ENCODE results near the gene HMGCLL1. TPM values are rescaled to one million over a fixed set of nuclear protein-coding genes. Genes with fewer than 3 reads are reported as not detected.

The HMGCLL1 gene
- total RNA-seq, 1 donor from 2014 or later = 1.7 TPM

GRCh38 chr6:55518529-55519060 is 60.4 kb downstream of the HMGCLL1 start:
- TF ChIP-seq, protein P1, sequence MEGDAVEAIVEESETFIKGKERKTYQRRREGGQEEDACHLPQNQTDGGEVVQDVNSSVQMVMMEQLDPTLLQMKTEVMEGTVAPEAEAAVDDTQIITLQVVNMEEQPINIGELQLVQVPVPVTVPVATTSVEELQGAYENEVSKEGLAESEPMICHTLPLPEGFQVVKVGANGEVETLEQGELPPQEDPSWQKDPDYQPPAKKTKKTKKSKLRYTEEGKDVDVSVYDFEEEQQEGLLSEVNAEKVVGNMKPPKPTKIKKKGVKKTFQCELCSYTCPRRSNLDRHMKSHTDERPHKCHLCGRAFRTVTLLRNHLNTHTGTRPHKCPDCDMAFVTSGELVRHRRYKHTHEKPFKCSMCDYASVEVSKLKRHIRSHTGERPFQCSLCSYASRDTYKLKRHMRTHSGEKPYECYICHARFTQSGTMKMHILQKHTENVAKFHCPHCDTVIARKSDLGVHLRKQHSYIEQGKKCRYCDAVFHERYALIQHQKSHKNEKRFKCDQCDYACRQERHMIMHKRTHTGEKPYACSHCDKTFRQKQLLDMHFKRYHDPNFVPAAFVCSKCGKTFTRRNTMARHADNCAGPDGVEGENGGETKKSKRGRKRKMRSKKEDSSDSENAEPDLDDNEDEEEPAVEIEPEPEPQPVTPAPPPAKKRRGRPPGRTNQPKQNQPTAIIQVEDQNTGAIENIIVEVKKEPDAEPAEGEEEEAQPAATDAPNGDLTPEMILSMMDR (IDR thresholded peaks at IDR 0.05) = no peak
- TF ChIP-seq POLR2A (IDR thresholded peaks at IDR 0.05) (no peak), POLR2AphosphoS5 (IDR thresholded peaks at IDR 0.05; ENCODE audit: insufficient read depth in 1 of 2, low read depth in 1 of 2) (no peak)
- no peaks in the 10 kb centered on the region for H3K4me1 ChIP-seq
- no peak for DNase-seq (ENCODE audit: extremely low spot score in 2 of 2)
- H3K27ac ChIP-seq = no peak overlapping the region
- H3K36me3 ChIP-seq = no peaks in the 10 kb centered on the region
- H3K4me3 ChIP-seq = no peak overlapping the region
- H3K27me3 ChIP-seq = no peaks in the 10 kb centered on the region
- H3K9me3 ChIP-seq = no peaks in the 10 kb centered on the region
- intact Hi-C loops (cut with DNase I) = no loop called here

GRCh38 chr6:55516736-55517135 is 62.3 kb downstream of the HMGCLL1 start:
- Histone ChIP-seq H3K4me3 (no peak overlapping the region), H3K27me3 (no peaks in the 10 kb centered on the region), H3K9me3 (no peaks in the 10 kb centered on the region), H3K27ac (no peak overlapping the region), H3K4me1 (no peaks in the 10 kb centered on the region), H3K36me3 (no peaks in the 10 kb centered on the region)
- no peak for DNase-seq (ENCODE audit: extremely low spot score in 2 of 2)
- intact Hi-C loops (cut with DNase I) = no loop called here
- TF ChIP-seq, protein P1 (IDR thresholded peaks at IDR 0.05) = no peak
- no peak for TF ChIP-seq POLR2A (IDR thresholded peaks at IDR 0.05)
- no peak for TF ChIP-seq POLR2AphosphoS5 (IDR thresholded peaks at IDR 0.05; ENCODE audit: insufficient read depth in 1 of 2, low read depth in 1 of 2)

DNA sequence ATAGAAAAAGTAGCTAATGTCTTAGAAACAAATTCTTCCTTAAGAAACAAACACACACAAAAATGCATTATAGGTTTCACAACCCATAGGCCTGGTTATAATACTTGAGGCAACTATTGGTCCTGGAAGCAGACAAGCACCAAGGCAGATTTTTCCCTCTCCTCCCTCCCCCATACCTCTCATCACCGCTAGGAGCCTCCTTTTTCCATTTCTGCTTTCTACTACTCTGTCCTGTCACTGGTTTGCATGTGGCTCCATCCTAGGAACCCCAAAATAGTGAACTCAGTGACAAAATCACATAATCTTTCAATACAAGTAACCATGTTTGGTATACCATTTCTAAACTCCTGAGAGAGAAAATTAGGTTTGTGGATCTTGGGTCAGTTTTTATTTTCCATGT is 66.1 kb downstream of the HMGCLL1 start:
- Histone ChIP-seq H3K36me3 (no peaks in the 10 kb centered on the region), H3K27ac (no peak overlapping the region), H3K4me1 (no peaks in the 10 kb centered on the region), H3K4me3 (no peak overlapping the region), H3K9me3 (no peaks in the 10 kb centered on the region), H3K27me3 (no peaks in the 10 kb centered on the region)
- DNase-seq (ENCODE audit: extremely low spot score in 2 of 2) = no peak
- TF ChIP-seq, protein P1 (IDR thresholded peaks at IDR 0.05) = no peak
- TF ChIP-seq POLR2A (IDR thresholded peaks at IDR 0.05) (no peak), POLR2AphosphoS5 (IDR thresholded peaks at IDR 0.05; ENCODE audit: insufficient read depth in 1 of 2, low read depth in 1 of 2) (no peak)
- intact Hi-C loops (cut with DNase I) = no loop called here

GRCh38 chr6:55511122-55511800 is 67.7 kb downstream of the HMGCLL1 start:
- no peaks in the 10 kb centered on the region for H3K27me3 ChIP-seq
- H3K4me1 ChIP-seq = no peaks in the 10 kb centered on the region
- H3K27ac ChIP-seq = no peak overlapping the region
- DNase-seq (ENCODE audit: extremely low spot score in 2 of 2) = no peak
- no peak overlapping the region for H3K4me3 ChIP-seq
- no peaks in the 10 kb centered on the region for H3K36me3 ChIP-seq
- intact Hi-C loops (cut with DNase I) = no loop called here
- no peak for TF ChIP-seq POLR2AphosphoS5 (IDR thresholded peaks at IDR 0.05; ENCODE audit: insufficient read depth in 1 of 2, low read depth in 1 of 2)
- TF ChIP-seq POLR2A (IDR thresholded peaks at IDR 0.05) = no peak
- TF ChIP-seq, protein P1 (IDR thresholded peaks at IDR 0.05) = no peak
- H3K9me3 ChIP-seq = no peaks in the 10 kb centered on the region

DNA sequence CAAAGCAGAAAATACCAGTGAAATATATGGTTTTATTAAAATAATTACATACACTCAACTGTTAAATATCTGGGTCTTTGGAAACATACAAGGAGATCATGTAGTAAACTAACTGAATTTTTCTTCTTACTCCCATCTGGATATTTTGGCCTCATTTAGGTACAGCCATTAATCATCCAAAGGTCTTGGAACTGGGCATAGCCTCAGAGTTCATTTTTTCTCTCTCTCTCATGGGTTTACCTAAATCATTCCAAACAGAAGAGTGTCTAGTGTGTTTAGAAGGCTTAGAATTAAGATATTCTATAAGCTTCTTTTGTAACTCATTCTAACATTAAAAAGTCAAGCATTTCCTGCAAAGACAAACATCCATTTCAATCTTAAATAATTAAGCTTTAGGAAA is 79.4 kb downstream of the HMGCLL1 start:
- Histone ChIP-seq H3K4me3 (no peak overlapping the region), H3K9me3 (no peaks in the 10 kb centered on the region), H3K27ac (no peak overlapping the region), H3K27me3 (no peaks in the 10 kb centered on the region), H3K4me1 (no peaks in the 10 kb centered on the region), H3K36me3 (no peaks in the 10 kb centered on the region)
- intact Hi-C loops (cut with DNase I) = no loop called here
- TF ChIP-seq POLR2AphosphoS5 (IDR thresholded peaks at IDR 0.05; ENCODE audit: insufficient read depth in 1 of 2, low read depth in 1 of 2) (no peak), POLR2A (IDR thresholded peaks at IDR 0.05) (no peak)
- TF ChIP-seq, protein P1 (IDR thresholded peaks at IDR 0.05) = no peak
- DNase-seq (ENCODE audit: extremely low spot score in 2 of 2) = no peak

Data from vagina (tissue), 2 donors.